Muscle of leg (tissue), 11 donors: ENCODE results near the gene AFF4. TPM values are rescaled to one million over a fixed set of nuclear protein-coding genes. Genes with fewer than 3 reads are reported as not detected.

Experiments used
- DNase-seq: peaks from one replicate; pipeline ENCODE4 v3.0.0; 2013
- H3K27ac ChIP-seq: one replicate; pipeline ENCODE4 v1.5.1; 2013; ENCODE audit warnings: mild to moderate bottlenecking, low read length, control low read depth
- H3K27me3 ChIP-seq: one replicate; pipeline ENCODE4 v1.6.1; 2013; ENCODE audit warnings: low read length; ENCODE audit not compliant: control insufficient read depth, insufficient read depth
- H3K36me3 ChIP-seq: one replicate; pipeline ENCODE4 v1.6.1; 2013; ENCODE audit warnings: low read length; ENCODE audit not compliant: control insufficient read depth, insufficient read depth
- H3K4me1 ChIP-seq: one replicate; pipeline ENCODE4 v1.6.1; 2013; ENCODE audit warnings: low read length; ENCODE audit not compliant: control insufficient read depth, insufficient read depth
- H3K4me3 ChIP-seq: one replicate; pipeline ENCODE4 v1.5.1; 2013; ENCODE audit warnings: low read length, control low read depth
- H3K9me3 ChIP-seq: replicated peaks from 2 replicates; pipeline ENCODE4 v1.6.1; 2013; ENCODE audit warnings: low read depth, low read length; ENCODE audit not compliant: control insufficient read depth
- WGBS: methylation state at CpG from one replicate; pipeline ENCODE4 v1.1.5; 2013; ENCODE audit warnings: missing lambda C conversion rate; ENCODE audit not compliant: insufficient coverage; 5-methylcytosine and 5-hydroxymethylcytosine counted together
- polyA plus RNA-seq, 8 donors: library from polyadenylated mRNA; unstranded; fragments of 120-200 nt; gene quantifications; one replicate each; pipeline versions ENCODE4 v1.2.1 to v1.2.3, GENCODE V29; 2013; ENCODE audit warnings: inconsistent platforms in 1 of 8, low replicate concordance in 1 of 8; ENCODE audit not compliant: insufficient read length in 8 of 8, insufficient read depth in 1 of 8
- total RNA-seq: library from RNA; stranded (reverse); fragments of 120-200 nt; gene quantifications from one replicate; pipeline ENCODE4 v1.2.4, GENCODE V29; 2013

AFF4 gene
- total and polyA plus RNA-seq, 9 donors = 25.5 to 51.8 (median 38.7) TPM

- no peak for DNase-seq
- no CpG with 5 or more reads among the region's 2 CpGs for WGBS
- Histone ChIP-seq H3K27me3 (no peaks in the 10 kb centered on the region), H3K27ac (no peak overlapping the region), H3K36me3 (peaks cover 35% of the 10 kb centered on the region), H3K4me1 (no peaks in the 10 kb centered on the region), H3K9me3 (no peaks in the 10 kb centered on the region), H3K4me3 (no peak overlapping the region)
Observed at GRCh38 chr5:132927355-132928061, 35.9 kb downstream of the AFF4 start.

- Histone ChIP-seq H3K27ac (no peak overlapping the region), H3K36me3 (peaks cover 38% of the 10 kb centered on the region), H3K27me3 (no peaks in the 10 kb centered on the region), H3K4me1 (no peaks in the 10 kb centered on the region), H3K4me3 (no peak overlapping the region), H3K9me3 (no peaks in the 10 kb centered on the region)
- WGBS = 100% methylated on average over 1 of the region's 4 CpGs
- DNase-seq = no peak
Observed at GRCh38 chr5:132926437-132926836, 37.0 kb downstream of the AFF4 start.

GRCh38 chr5:132916086-132916485, 47.3 kb downstream of the AFF4 start:
- H3K27ac ChIP-seq = no peak overlapping the region
- H3K4me1 ChIP-seq = no peaks in the 10 kb centered on the region
- no peak overlapping the region for H3K4me3 ChIP-seq
- WGBS = no CpG with 5 or more reads among the region's 3 CpGs
- no peaks in the 10 kb centered on the region for H3K27me3 ChIP-seq
- peaks cover 36% of the 10 kb centered on the region for H3K36me3 ChIP-seq
- no peaks in the 10 kb centered on the region for H3K9me3 ChIP-seq
- no peak for DNase-seq

GRCh38 chr5:132915681-132916080, 47.8 kb downstream of the AFF4 start:
- H3K36me3 ChIP-seq = peaks cover 38% of the 10 kb centered on the region
- H3K9me3 ChIP-seq = no peaks in the 10 kb centered on the region
- no peak overlapping the region for H3K4me3 ChIP-seq
- 100% methylated on average over 1 of the region's 5 CpGs for WGBS
- H3K27ac ChIP-seq = no peak overlapping the region
- H3K4me1 ChIP-seq = no peaks in the 10 kb centered on the region
- H3K27me3 ChIP-seq = no peaks in the 10 kb centered on the region
- DNase-seq = no peak

GRCh38 chr5:132909702-132910101, 53.7 kb downstream of the AFF4 start:
- Histone ChIP-seq H3K4me1 (no peaks in the 10 kb centered on the region), H3K27ac (no peak overlapping the region), H3K27me3 (no peaks in the 10 kb centered on the region), H3K9me3 (no peaks in the 10 kb centered on the region), H3K4me3 (no peak overlapping the region), H3K36me3 (peaks cover 29% of the 10 kb centered on the region)
- WGBS = no CpG with 5 or more reads among the region's 1 CpG
- no peak for DNase-seq

- H3K27ac ChIP-seq = no peak overlapping the region
- no peaks in the 10 kb centered on the region for H3K9me3 ChIP-seq
- 100% methylated on average over 1 of the region's 2 CpGs for WGBS
- peaks cover 23% of the 10 kb centered on the region for H3K36me3 ChIP-seq
- H3K27me3 ChIP-seq = no peaks in the 10 kb centered on the region
- H3K4me1 ChIP-seq = no peaks in the 10 kb centered on the region
- no peak for DNase-seq
- H3K4me3 ChIP-seq = no peak overlapping the region
Observed at GRCh38 chr5:132907161-132907560, 56.3 kb downstream of the AFF4 start.

GRCh38 chr5:132905938-132906337, 57.5 kb downstream of the AFF4 start:
- no peaks in the 10 kb centered on the region for H3K9me3 ChIP-seq
- H3K36me3 ChIP-seq = peaks cover 23% of the 10 kb centered on the region
- H3K4me3 ChIP-seq = no peak overlapping the region
- H3K27me3 ChIP-seq = no peaks in the 10 kb centered on the region
- no peaks in the 10 kb centered on the region for H3K4me1 ChIP-seq
- no peak overlapping the region for H3K27ac ChIP-seq
- DNase-seq = peak; percentile 28
- WGBS = no CpG with 5 or more reads among the region's 2 CpGs

- H3K36me3 ChIP-seq = peaks cover 21% of the 10 kb centered on the region
Observed at GRCh38 chr5:132901730-132902129, 61.7 kb downstream of the AFF4 start.

GRCh38 chr5:132901036-132901435, 62.4 kb downstream of the AFF4 start:
- peaks cover 28% of the 10 kb centered on the region for H3K36me3 ChIP-seq

More at GRCh38 chr5:132901730-132902129, 61.7 kb downstream of the AFF4 start:
- WGBS = no CpG with 5 or more reads among the region's 3 CpGs
- Histone ChIP-seq H3K9me3 (no peaks in the 10 kb centered on the region), H3K4me1 (no peaks in the 10 kb centered on the region), H3K4me3 (no peak overlapping the region), H3K27me3 (no peaks in the 10 kb centered on the region), H3K27ac (no peak overlapping the region)
- DNase-seq = peak; percentile 8

GRCh38 chr5:132898094-132898493, 65.3 kb downstream of the AFF4 start:
- Histone ChIP-seq H3K27me3 (no peaks in the 10 kb centered on the region), H3K36me3 (peaks cover 32% of the 10 kb centered on the region), H3K9me3 (no peaks in the 10 kb centered on the region), H3K27ac (no peak overlapping the region), H3K4me3 (no peak overlapping the region), H3K4me1 (no peaks in the 10 kb centered on the region)
- no peak for DNase-seq
- WGBS = 33% methylated on average over 1 of the region's 3 CpGs

More at GRCh38 chr5:132901036-132901435, 62.4 kb downstream of the AFF4 start:
- H3K4me1 ChIP-seq = no peaks in the 10 kb centered on the region
- no peak overlapping the region for H3K4me3 ChIP-seq
- H3K9me3 ChIP-seq = no peaks in the 10 kb centered on the region
- WGBS = no CpG with 5 or more reads among the region's 4 CpGs
- H3K27ac ChIP-seq = no peak overlapping the region
- DNase-seq = no peak
- no peaks in the 10 kb centered on the region for H3K27me3 ChIP-seq

GRCh38 chr5:132896685-132897084, 66.7 kb downstream of the AFF4 start:
- no peak overlapping the region for H3K27ac ChIP-seq
- peaks cover 44% of the 10 kb centered on the region for H3K36me3 ChIP-seq
- DNase-seq = no peak

More at GRCh38 chr5:132896685-132897084, 66.7 kb downstream of the AFF4 start:
- Histone ChIP-seq H3K27me3 (no peaks in the 10 kb centered on the region), H3K4me3 (no peak overlapping the region), H3K4me1 (no peaks in the 10 kb centered on the region), H3K9me3 (no peaks in the 10 kb centered on the region)
- 92% methylated on average over 5 of the region's 7 CpGs for WGBS
